ENCODE measurements around the gene PLEK. TPM values are rescaled to one million over a fixed set of nuclear protein-coding genes. Genes with fewer than 3 reads are reported as not detected.

The PLEK gene
- total RNA-seq, 2 donors from 2014 or later: 3.1 to 4.4 TPM

DNA sequence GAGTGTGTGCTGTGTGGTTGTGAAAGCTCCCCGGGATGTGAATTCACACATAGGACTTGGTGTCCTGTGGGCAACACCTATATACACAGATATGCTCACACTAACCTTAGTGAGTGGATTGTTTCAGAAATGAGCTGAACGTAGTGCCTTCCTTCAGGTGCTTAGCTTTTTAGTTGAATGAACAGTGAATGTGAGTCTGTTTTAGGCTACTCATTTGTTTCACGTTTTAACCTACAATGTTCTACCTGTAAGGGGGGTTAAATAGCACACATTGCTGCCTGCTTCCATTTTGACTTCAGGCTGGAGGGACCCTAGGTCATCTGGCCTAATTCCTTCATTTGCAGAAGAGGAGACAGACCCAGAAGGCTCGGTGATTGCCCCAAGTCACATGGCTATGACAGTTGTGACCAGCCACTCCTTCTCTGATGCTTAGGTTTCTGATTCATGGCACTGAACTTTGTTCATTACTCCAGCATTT, 1.0 kb downstream of the PLEK start:
- H3K4me3 ChIP-seq: peak overlapping the region in 1 of 2 donors; percentile 24
- H3K9me3 ChIP-seq: no peaks in the 10 kb centered on the region
- no peak for TF ChIP-seq CTCF (IDR thresholded peaks at IDR 0.05)
- DNase-seq (ENCODE audit: low spot score): no peak
- no peaks in the 10 kb centered on the region for H3K36me3 ChIP-seq
- peak overlapping the region in 1 of 2 donors; percentile 10 for H3K27ac ChIP-seq
- peaks cover 0 to 6% of the 10 kb centered on the region in 2 donors for H3K4me1 ChIP-seq
- no peaks in the 10 kb centered on the region for H3K27me3 ChIP-seq

DNA sequence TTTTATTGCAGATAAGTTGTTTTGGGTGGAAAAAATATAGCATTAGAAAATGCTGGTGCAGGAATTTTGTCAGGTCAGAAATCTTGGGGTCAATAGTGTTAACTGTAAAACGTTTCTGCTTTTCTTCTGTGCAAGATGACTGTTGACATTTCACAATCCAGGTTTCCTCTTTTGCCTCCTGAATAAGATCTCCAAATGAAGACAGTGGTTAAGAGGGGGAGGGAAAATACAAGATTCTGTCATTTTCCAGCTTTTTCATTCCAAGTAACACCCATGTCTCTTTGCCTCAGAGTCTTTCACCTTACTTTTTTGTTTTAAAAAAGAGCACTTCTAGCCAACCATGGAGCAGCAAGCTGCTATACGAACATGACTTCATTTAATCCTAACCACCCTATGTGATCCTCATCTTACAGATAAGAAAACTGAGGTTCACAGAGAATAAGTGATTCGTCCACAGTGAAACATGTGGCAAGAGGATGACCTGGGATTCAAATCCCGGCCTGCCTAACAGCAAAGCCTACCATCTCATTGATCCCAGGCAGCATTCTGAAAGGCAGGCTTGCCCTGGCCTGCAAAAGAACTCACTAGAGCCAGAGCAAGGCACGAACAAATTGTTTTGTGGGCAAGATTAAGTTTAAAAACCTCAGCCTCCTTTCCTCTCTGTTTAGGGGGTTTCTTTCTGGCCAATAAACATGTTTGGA, 3.0 kb downstream of the PLEK start:
- Histone ChIP-seq H3K36me3 (no peaks in the 10 kb centered on the region), H3K4me1 (no peaks in the 10 kb centered on the region), H3K4me3 (no peak overlapping the region), H3K27ac (no peak overlapping the region), H3K9me3 (no peaks in the 10 kb centered on the region), H3K27me3 (no peaks in the 10 kb centered on the region)
- DNase-seq (ENCODE audit: low spot score): no peak
- TF ChIP-seq CTCF (IDR thresholded peaks at IDR 0.05): no peak

- Histone ChIP-seq H3K27ac (no peak overlapping the region), H3K4me1 (no peaks in the 10 kb centered on the region)
Measured at GRCh38 chr2:68368654-68369336, 3.7 kb downstream of the PLEK start.

GRCh38 chr2:68369337-68369734, 4.3 kb downstream of the PLEK start:
- Histone ChIP-seq H3K27ac (no peak overlapping the region), H3K36me3 (no peaks in the 10 kb centered on the region), H3K4me3 (no peak overlapping the region), H3K4me1 (no peaks in the 10 kb centered on the region), H3K9me3 (no peaks in the 10 kb centered on the region), H3K27me3 (no peaks in the 10 kb centered on the region)
- no peak for DNase-seq (ENCODE audit: low spot score)
- no peak for TF ChIP-seq CTCF (IDR thresholded peaks at IDR 0.05)

More at GRCh38 chr2:68368654-68369336, 3.7 kb downstream of the PLEK start:
- Histone ChIP-seq H3K27me3 (no peaks in the 10 kb centered on the region), H3K36me3 (no peaks in the 10 kb centered on the region), H3K4me3 (no peak overlapping the region), H3K9me3 (no peaks in the 10 kb centered on the region)
- TF ChIP-seq CTCF (IDR thresholded peaks at IDR 0.05): no peak
- DNase-seq (ENCODE audit: low spot score): no peak

DNA sequence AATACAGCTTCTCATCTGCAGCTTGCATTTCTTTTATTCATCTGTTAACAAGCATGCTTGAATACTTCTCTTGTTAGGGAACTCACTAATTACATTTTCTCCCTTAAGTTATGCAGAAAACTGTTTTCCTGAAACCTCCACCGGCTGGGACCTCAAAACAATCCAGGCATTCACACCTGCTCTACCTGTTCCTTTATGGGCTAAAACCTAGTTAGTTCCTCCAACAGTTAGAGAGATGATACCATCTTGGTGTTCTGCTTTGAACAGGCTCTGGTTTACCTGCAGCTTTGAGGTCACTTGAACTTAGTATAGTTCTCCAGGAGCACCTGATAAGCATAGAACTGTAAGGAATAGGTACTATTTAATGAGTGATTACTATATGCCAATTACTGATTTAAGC, 6.1 kb downstream of the PLEK start:
- Histone ChIP-seq H3K4me3 (no peak overlapping the region), H3K27me3 (no peaks in the 10 kb centered on the region), H3K9me3 (no peaks in the 10 kb centered on the region), H3K27ac (no peak overlapping the region), H3K36me3 (no peaks in the 10 kb centered on the region), H3K4me1 (peaks cover 0 to 11% of the 10 kb centered on the region in 2 donors)
- no peak for DNase-seq (ENCODE audit: low spot score)
- TF ChIP-seq CTCF (IDR thresholded peaks at IDR 0.05): no peak
